Liver (tissue), 9 donors: Measurements from ENCODE around the gene POLA1. TPM values are rescaled to one million over a fixed set of nuclear protein-coding genes. Genes with fewer than 3 reads are reported as not detected.

Experiments
- DNase-seq: peaks from one replicate; pipeline ENCODE4 v3.0.0-alpha.2; 2017; ENCODE audit warnings: low spot score
- H3K27ac ChIP-seq, 2 donors: one replicate each; pipeline ENCODE4 v1.7.0; 2013; ENCODE audit warnings: inconsistent platforms in 2 of 2, low read length in 2 of 2, control low read depth in 1 of 2, low read depth in 1 of 2, mild to moderate bottlenecking in 1 of 2
- H3K27me3 ChIP-seq, 4 donors: one replicate each; pipeline versions ENCODE4 v1.6.1 to v1.7.0; 2013; ENCODE audit warnings: low read length in 3 of 4, inconsistent platforms in 1 of 4, mild to moderate bottlenecking in 1 of 4, moderate library complexity in 1 of 4; ENCODE audit not compliant: control insufficient read depth in 4 of 4, insufficient read depth in 4 of 4
- H3K36me3 ChIP-seq, 4 donors: one replicate each; pipeline versions ENCODE4 v1.6.1 to v1.7.0; 2013; ENCODE audit warnings: low read length in 3 of 4, mild to moderate bottlenecking in 3 of 4, low read depth in 1 of 4, moderate library complexity in 1 of 4; ENCODE audit not compliant: control insufficient read depth in 4 of 4, insufficient read depth in 3 of 4
- H3K4me1 ChIP-seq, 4 donors: one replicate each; pipeline versions ENCODE4 v1.6.1 to v1.7.0; 2013; ENCODE audit warnings: low read length in 3 of 4, mild to moderate bottlenecking in 3 of 4, moderate library complexity in 1 of 4; ENCODE audit not compliant: control insufficient read depth in 4 of 4, insufficient read depth in 4 of 4
- H3K4me3 ChIP-seq, 3 donors: one replicate each; pipeline versions ENCODE4 v1.6.1 to v1.7.0; 2013; ENCODE audit warnings: low read length in 3 of 3, control low read depth in 1 of 3, low read depth in 1 of 3, mild to moderate bottlenecking in 1 of 3
- H3K9ac ChIP-seq, 2 donors: one replicate each; pipeline ENCODE4 v1.7.0; 2013; ENCODE audit warnings: low read length in 2 of 2, mild to moderate bottlenecking in 2 of 2, moderate library complexity in 2 of 2, control low read depth in 1 of 2, low read depth in 1 of 2
- H3K9me3 ChIP-seq, 4 donors: one replicate each; pipeline versions ENCODE4 v1.6.1 to v1.7.0; 2013; ENCODE audit warnings: low read length in 3 of 4; ENCODE audit not compliant: control insufficient read depth in 4 of 4
- ATF3 ChIP-seq: IDR thresholded peaks from 2 replicates; pipeline ENCODE4 v1.6.1; 2016; ENCODE audit warnings: antibody characterized with exemption
- CTCF ChIP-seq: fragments of 150-350 bp; IDR thresholded peaks from 2 replicates; pipeline ENCODE4 v1.5.1; 2017; ENCODE audit warnings: improper control_type of control experiment, low read depth, low read length; ENCODE audit not compliant: missing input control
- EGR1 ChIP-seq, 2 donors: IDR thresholded peaks; 2 replicates each; pipeline ENCODE4 v1.6.1; 2016 to 2018; ENCODE audit warnings: antibody characterized with exemption in 2 of 2, low read depth in 2 of 2
- FOXA1 ChIP-seq: IDR thresholded peaks from 2 replicates; pipeline ENCODE4 v1.6.1; 2016; ENCODE audit warnings: antibody characterized with exemption
- FOXA2 ChIP-seq: IDR thresholded peaks from 2 replicates; pipeline ENCODE4 v1.6.1; 2016; ENCODE audit warnings: antibody characterized with exemption
- GABPA ChIP-seq, 2 donors: IDR thresholded peaks in 1 of 2; conservative IDR thresholded peaks in 1 of 2; 2 replicates each; pipeline ENCODE4 v1.6.1; 2016; ENCODE audit warnings: antibody characterized with exemption in 2 of 2, mild to moderate bottlenecking in 1 of 2, moderate library complexity in 1 of 2
- HNF4A ChIP-seq, 2 donors: conservative IDR thresholded peaks; 2 replicates each; pipeline ENCODE4 v1.6.1; 2016; ENCODE audit warnings: antibody characterized with exemption in 2 of 2, mild to moderate bottlenecking in 2 of 2
- HNF4G ChIP-seq: IDR thresholded peaks from 2 replicates; pipeline ENCODE4 v1.6.1; 2016; ENCODE audit warnings: antibody characterized with exemption
- JUND ChIP-seq, 2 donors: IDR thresholded peaks; 2 replicates each; pipeline ENCODE4 v1.6.1; 2016; ENCODE audit warnings: antibody characterized with exemption in 2 of 2
- MAX ChIP-seq: IDR thresholded peaks from 2 replicates; pipeline ENCODE4 v1.6.1; 2016; ENCODE audit warnings: antibody characterized with exemption
- NR2F2 ChIP-seq: IDR thresholded peaks from 2 replicates; pipeline ENCODE4 v1.6.1; 2016; ENCODE audit warnings: antibody characterized with exemption
- RAD21 ChIP-seq, 2 donors: IDR thresholded peaks; 2 replicates each; pipeline ENCODE4 v1.6.1; 2016; ENCODE audit warnings: antibody characterized with exemption in 2 of 2, mild to moderate bottlenecking in 2 of 2
- REST ChIP-seq: IDR thresholded peaks from 2 replicates; pipeline ENCODE4 v1.6.1; 2016; ENCODE audit warnings: antibody characterized with exemption, mild to moderate bottlenecking
- RXRA ChIP-seq, 2 donors: IDR thresholded peaks; 2 replicates each; pipeline ENCODE4 v1.6.1; 2017 to 2018; ENCODE audit warnings: antibody characterized with exemption in 2 of 2, mild to moderate bottlenecking in 1 of 2
- TAF1 ChIP-seq: conservative IDR thresholded peaks from 2 replicates; pipeline ENCODE4 v1.6.1; 2016; ENCODE audit warnings: antibody characterized with exemption, mild to moderate bottlenecking
- YY1 ChIP-seq: IDR thresholded peaks from 2 replicates; pipeline ENCODE4 v1.6.1; 2016; ENCODE audit warnings: antibody characterized with exemption, mild to moderate bottlenecking
- WGBS: extraction: QIAGEN DNeasy Blood & Tissue Kit; methylation state at CpG from one replicate; pipeline ENCODE4 v1.1.7; 2013; 5-methylcytosine and 5-hydroxymethylcytosine counted together
- polyA plus RNA-seq, 2 donors: library from polyadenylated mRNA; stranded (reverse) in 1 of 2; unstranded in 1 of 2; fragments of 200-250 nt in 1 of 2; fragments of >200 nt in 1 of 2; fragmentation: Nextera tagmentation in 1 of 2; extraction: Ambion mirVana in 1 of 2; gene quantifications; one replicate each; pipeline versions ENCODE4 v1.2.1 to v1.2.3, GENCODE V29; 2013 to 2015
- total RNA-seq, 2 donors: library from RNA; depleted of rRNA; stranded (reverse); fragments of >200 nt; gene quantifications; one replicate each; pipeline ENCODE4 v1.2.3, GENCODE V29; 2014
- donor health status: healthy.
- donor health status: healthy.
- donor health status: healthy.
- donor health status: healthy.
- donor health status: healthy.

POLA1 gene
- total and polyA plus RNA-seq, 4 donors: 0.93 to 12.7 (median 4.3) TPM

- TF ChIP-seq CTCF (no peak), EGR1 (IDR thresholded peaks at IDR 0.05; ENCODE audit: low read depth in 2 of 2) (no peak), HNF4A (conservative IDR thresholded peaks at IDR 0.05) (no peak), NR2F2 (no peak), FOXA2 (no peak)
Measured at GRCh38 chrX:24886916-24887315, 193.2 kb downstream of the POLA1 start (continued).

- Histone ChIP-seq H3K27ac (no peak overlapping the region), H3K27me3 (no peaks in the 10 kb centered on the region), H3K4me3 (no peak overlapping the region), H3K4me1 (no peaks in the 10 kb centered on the region), H3K9ac (no peak overlapping the region), H3K9me3 (no peaks in the 10 kb centered on the region), H3K36me3 (peaks cover 0 to 1% (median 0%) of the 10 kb centered on the region in 4 donors)
- TF ChIP-seq MAX (no peak), JUND (IDR thresholded peaks at IDR 0.05) (no peak), HNF4A (conservative IDR thresholded peaks at IDR 0.05) (no peak), FOXA1 (no peak), CTCF (no peak), ATF3 (no peak), HNF4G (no peak), GABPA (IDR thresholded peaks at IDR 0.05 in 1 of 2, conservative IDR thresholded peaks at IDR 0.05 in 1 of 2) (no peak), TAF1 (no peak), NR2F2 (no peak), EGR1 (IDR thresholded peaks at IDR 0.05; ENCODE audit: low read depth in 2 of 2) (no peak), FOXA2 (no peak)
- WGBS: 76% methylated on average over 2 of the region's 2 CpGs
- DNase-seq: no peak
Measured at GRCh38 chrX:24890677-24891076, 197.0 kb downstream of the POLA1 start.

- H3K27me3 ChIP-seq: no peaks in the 10 kb centered on the region
- no peak overlapping the region for H3K4me3 ChIP-seq
- no peaks in the 10 kb centered on the region for H3K9me3 ChIP-seq
- no peak overlapping the region for H3K27ac ChIP-seq
- no peak overlapping the region for H3K9ac ChIP-seq
- WGBS: 96% methylated on average over 6 of the region's 6 CpGs
- no peak for TF ChIP-seq NR2F2
- TF ChIP-seq FOXA2: no peak
- no peak for TF ChIP-seq HNF4G
- TF ChIP-seq FOXA1: no peak
- TF ChIP-seq RAD21 (IDR thresholded peaks at IDR 0.05): no peak
- no peak for TF ChIP-seq REST
- TF ChIP-seq YY1: no peak
- TF ChIP-seq GABPA (IDR thresholded peaks at IDR 0.05 in 1 of 2, conservative IDR thresholded peaks at IDR 0.05 in 1 of 2): no peak
- TF ChIP-seq RXRA (IDR thresholded peaks at IDR 0.05): no peak
- TF ChIP-seq CTCF: no peak
- TF ChIP-seq EGR1 (IDR thresholded peaks at IDR 0.05; ENCODE audit: low read depth in 2 of 2): no peak
- TF ChIP-seq MAX: no peak
- no peak for DNase-seq
- peaks cover 0 to 3% (median 0%) of the 10 kb centered on the region in 4 donors for H3K36me3 ChIP-seq
- H3K4me1 ChIP-seq: no peaks in the 10 kb centered on the region
Measured at GRCh38 chrX:24899391-24899790, 205.7 kb downstream of the POLA1 start.
